ENCODE data around the gene TMC4.
"Not testable (repeated sequence)": the region's sequence is repeated elsewhere in the genome, so short reads cannot be mapped to it uniquely, and the experiment has no call there.

GRCh38 chr19:54217517-54218247 lies 44.7 kb upstream of the TMC4 start:
- TF ChIP-seq CTCF, POLR2AphosphoS5 (IDR thresholded peaks at IDR 0.05): not testable (repeated sequence)
